HG03460 (cell line): ENCODE measurements around the gene MIGA2.

Experiments used
- ATAC-seq: cut with Tn5 transposase; IDR thresholded peaks from one replicate; pipeline ENCODE4 v1.9.1; 2021; ENCODE audit not compliant: unreplicated experiment

The MIGA2 gene

GRCh38 chr9:129095908-129096307 is 59.5 kb downstream of the MIGA2 start:
- no peak for ATAC-seq

- no peak for ATAC-seq
These were observed 61.4 kb downstream of the MIGA2 start for GRCh38 chr9:129097671-129098306.

GRCh38 chr9:129098328-129098727 is 61.9 kb downstream of the MIGA2 start:
- no peak for ATAC-seq

GRCh38 chr9:129100383-129101169 is 64.2 kb downstream of the MIGA2 start:
- ATAC-seq = no peak

GRCh38 chr9:129101279-129101678 is 64.9 kb downstream of the MIGA2 start:
- no peak for ATAC-seq

GRCh38 chr9:129102095-129102525 is 65.7 kb downstream of the MIGA2 start:
- no peak for ATAC-seq

- ATAC-seq = no peak
These were observed 66.6 kb downstream of the MIGA2 start for GRCh38 chr9:129102791-129103594.

- ATAC-seq = no peak
These were observed 67.2 kb downstream of the MIGA2 start for GRCh38 chr9:129103595-129103965.

GRCh38 chr9:129104051-129104450 is 67.6 kb downstream of the MIGA2 start:
- no peak for ATAC-seq

- no peak for ATAC-seq
These were observed 69.7 kb downstream of the MIGA2 start for GRCh38 chr9:129105857-129106694.

GRCh38 chr9:129107651-129108050 is 71.2 kb downstream of the MIGA2 start:
- ATAC-seq = no peak

GRCh38 chr9:129108083-129108804 is 71.8 kb downstream of the MIGA2 start:
- ATAC-seq = no peak

- ATAC-seq = no peak
These were observed 72.5 kb downstream of the MIGA2 start for GRCh38 chr9:129108805-129109536.

- ATAC-seq = no peak
These were observed 73.1 kb downstream of the MIGA2 start for GRCh38 chr9:129109537-129109903.

GRCh38 chr9:129109952-129110739 is 73.7 kb downstream of the MIGA2 start:
- peak; percentile 17 for ATAC-seq

- ATAC-seq = peak; percentile 76
These were observed 74.5 kb downstream of the MIGA2 start, which contains the start of the genes CRAT and PTPA for GRCh38 chr9:129110740-129111527. Gene CRAT, minus strand, starts transcription at chr9:129110793. Its CDS starts 284 bp downstream, at chr9:129110509. Gene PTPA, plus strand, starts transcription at chr9:129111415. Its CDS starts 186 bp downstream, at chr9:129111601.

GRCh38 chr9:129111528-129112151 is 75.2 kb downstream of the MIGA2 start:
- no peak for ATAC-seq
